Measurements from ENCODE around the gene ADGRV1. TPM values are rescaled to one million over a fixed set of nuclear protein-coding genes. Genes with fewer than 3 reads are reported as not detected.

ADGRV1 gene
- total and polyA plus RNA-seq, 2 donors (not counting 3 experiments of a cell fraction or from before 2014, with no cell fraction given) = 0.11 to 0.55 TPM

GRCh38 chr5:90876366-90876765, 317.8 kb downstream of the ADGRV1 start:
- ChIA-PET POLR2A (no interaction called here), CTCF (interaction anchor here (1.2 kb wide), 1 partner anchor 56 kb away, joined by 3 read pairs; no protein-coding TSS in a partner anchor)
- BruUV-seq (replicated peaks) = no TSS peak
- no peak overlapping the region for H3K27ac ChIP-seq (ENCODE audit: insufficient read depth, low read depth, low read length)
- H3K4me2 ChIP-seq (ENCODE audit: insufficient read depth, low read length) = no peak overlapping the region
- H3K4me3 ChIP-seq (replicated peaks in 1 of 3; ENCODE audit: insufficient read depth in 1 of 3, low read depth in 1 of 3, low read length in 3 of 3) = no peak overlapping the region
- dilution Hi-C loops (cut with MboI; ENCODE audit: extremely low pct_ligation_motif_present, low sequenced_read_pairs) (no loop called here), intact Hi-C loops (cut with micrococcal nuclease) (no loop called here)
- H3K9me1 ChIP-seq (replicated peaks; ENCODE audit: control insufficient read depth, extremely low read depth, insufficient read depth, low read length) = no peaks in the 10 kb centered on the region
- TF ChIP-seq JUN (IDR thresholded peaks at IDR 0.05; ENCODE audit: borderline replicate concordance, insufficient read depth, insufficient read length, low read depth) = no peak
- no peak for TF ChIP-seq MAX (IDR thresholded peaks at IDR 0.05; ENCODE audit: insufficient read depth, insufficient read length)
- TF ChIP-seq FOS (IDR thresholded peaks at IDR 0.05; ENCODE audit: borderline replicate concordance, insufficient read depth, low read length) = no peak
- no peak for TF ChIP-seq POLR2AphosphoS5 (IDR thresholded peaks at IDR 0.05; ENCODE audit: insufficient read depth, low read depth, low read length)
- no peak for TF ChIP-seq CTCF (IDR thresholded peaks at IDR 0.05; ENCODE audit: extremely low read depth in 1 of 2, insufficient read depth in 1 of 2, low read depth in 1 of 2, low read length in 2 of 2)
- TF ChIP-seq GATA2 (IDR thresholded peaks at IDR 0.05; ENCODE audit: insufficient read depth, insufficient read length, low read depth, low read length) = no peak
- no peak for TF ChIP-seq POLR2A (IDR thresholded peaks at IDR 0.05; ENCODE audit: low read depth, low read length)
- TF ChIP-seq EZH2 (IDR thresholded peaks at IDR 0.05; ENCODE audit: borderline replicate concordance, low read depth, low read length, severe bottlenecking) = no peak
- no peak for TF ChIP-seq MYC (IDR thresholded peaks at IDR 0.05; ENCODE audit: low read depth, low read length)
- H3K79me2 ChIP-seq (ENCODE audit: control insufficient read depth, insufficient read depth, low read length) = no peaks in the 10 kb centered on the region
- H4K20me1 ChIP-seq (replicated peaks; ENCODE audit: control insufficient read depth, extremely low read depth, insufficient read depth, low read length) = no peaks in the 10 kb centered on the region
- no peaks in the 10 kb centered on the region for H3K36me3 ChIP-seq (ENCODE audit: control insufficient read depth in 2 of 2, extremely low read depth in 1 of 2, insufficient read depth in 2 of 2, low read length in 2 of 2)
- no peaks in the 10 kb centered on the region for H3K9me3 ChIP-seq (replicated peaks; ENCODE audit: control insufficient read depth, insufficient read depth, low read length)
- no peak for FAIRE-seq
- H3K4me1 ChIP-seq (ENCODE audit: control insufficient read depth, extremely low read depth, insufficient read depth, low read length) = peaks cover 16% of the 10 kb centered on the region
- no peak for DNase-seq (ENCODE audit: low read depth, low spot score)
- H3K27me3 ChIP-seq (ENCODE audit: control insufficient read depth in 2 of 2, insufficient read depth in 2 of 2, low read length in 2 of 2) = no peaks in the 10 kb centered on the region
- H3K9ac ChIP-seq (replicated peaks; ENCODE audit: extremely low read depth, insufficient read depth, low read length) = no peak overlapping the region
- no peak overlapping the region for H2AFZ ChIP-seq (ENCODE audit: low read depth, low read length)
